HG03457 (cell line): ENCODE results near the gene STIL.

Experiments
- ATAC-seq: cut with Tn5 transposase; IDR thresholded peaks from one replicate; pipeline ENCODE4 v1.9.1; 2021; ENCODE audit warnings: moderate number of reproducible peaks; ENCODE audit not compliant: unreplicated experiment

The STIL gene

DNA sequence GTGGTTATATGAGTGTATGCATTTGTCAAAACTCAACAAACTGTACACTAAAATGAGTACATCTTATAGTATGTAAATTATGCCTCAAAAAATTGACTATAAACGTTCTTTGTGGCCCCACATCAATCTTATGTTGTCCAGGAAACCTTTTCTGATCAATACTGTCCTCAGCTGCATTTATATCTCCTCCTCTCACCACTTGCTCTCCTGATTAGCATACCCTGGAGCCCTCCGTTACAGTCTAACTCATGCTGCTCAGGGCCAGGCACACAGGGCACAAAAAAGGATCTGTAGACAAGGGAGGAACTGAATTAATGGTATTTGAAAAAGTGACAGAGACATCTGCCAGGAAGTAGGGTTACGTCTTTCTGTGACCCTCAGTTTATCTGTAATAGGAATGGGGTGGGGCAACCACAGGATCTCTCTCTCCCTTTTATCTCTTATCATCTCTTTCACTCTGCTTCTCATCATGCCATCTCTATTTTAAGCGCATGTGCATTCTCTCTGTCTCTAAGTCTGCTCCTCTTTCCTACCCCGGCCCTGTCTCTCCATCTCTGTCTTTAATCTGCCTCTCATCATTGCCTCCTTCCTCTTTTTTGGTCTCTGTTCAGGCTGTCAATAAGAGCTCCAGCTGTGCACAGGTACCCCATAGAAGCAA lies 74.9 kb downstream of the STIL start:
- ATAC-seq = no peak

DNA sequence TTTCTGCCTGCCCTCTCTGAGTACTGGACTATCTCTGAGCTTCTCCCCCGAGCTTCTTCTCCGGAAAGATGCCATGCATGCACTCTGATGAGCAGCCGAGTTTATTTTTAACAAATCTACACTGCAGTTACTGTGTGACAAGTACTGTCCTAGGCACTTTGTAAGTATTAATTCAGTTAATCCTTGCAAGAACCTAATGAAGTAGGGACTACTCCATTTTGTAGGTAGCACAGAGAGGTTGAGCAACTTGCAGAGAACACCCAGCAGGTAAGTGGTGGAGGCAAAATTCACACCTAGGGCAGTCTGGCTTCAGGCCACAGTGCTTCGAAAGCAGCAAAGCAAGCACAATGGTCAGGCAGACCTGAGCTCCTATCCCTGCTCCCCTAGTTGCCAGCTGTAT lies 78.1 kb downstream of the STIL start:
- no peak for ATAC-seq

- no peak for ATAC-seq
These were observed 78.7 kb downstream of the STIL start for GRCh38 chr1:47235241-47235681.

DNA sequence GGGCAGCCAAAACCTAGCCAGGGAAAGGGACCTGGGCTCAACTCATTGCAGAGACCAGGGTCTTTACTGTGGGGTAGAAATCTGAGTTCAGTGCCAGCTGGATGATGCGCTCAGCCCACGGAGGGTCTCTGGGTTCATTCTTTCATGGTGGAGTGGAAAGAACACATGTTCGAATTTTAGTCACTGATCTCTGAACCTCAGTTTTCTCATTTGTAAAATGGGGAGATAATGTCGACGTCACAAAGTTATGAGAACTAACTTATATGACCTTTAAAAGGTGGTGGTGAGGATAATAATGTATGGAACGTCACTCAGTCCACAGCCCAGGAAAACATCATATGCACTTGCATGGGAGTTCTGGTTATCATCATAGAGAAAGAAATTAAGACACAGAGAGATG lies 80.8 kb downstream of the STIL start:
- ATAC-seq = no peak

DNA sequence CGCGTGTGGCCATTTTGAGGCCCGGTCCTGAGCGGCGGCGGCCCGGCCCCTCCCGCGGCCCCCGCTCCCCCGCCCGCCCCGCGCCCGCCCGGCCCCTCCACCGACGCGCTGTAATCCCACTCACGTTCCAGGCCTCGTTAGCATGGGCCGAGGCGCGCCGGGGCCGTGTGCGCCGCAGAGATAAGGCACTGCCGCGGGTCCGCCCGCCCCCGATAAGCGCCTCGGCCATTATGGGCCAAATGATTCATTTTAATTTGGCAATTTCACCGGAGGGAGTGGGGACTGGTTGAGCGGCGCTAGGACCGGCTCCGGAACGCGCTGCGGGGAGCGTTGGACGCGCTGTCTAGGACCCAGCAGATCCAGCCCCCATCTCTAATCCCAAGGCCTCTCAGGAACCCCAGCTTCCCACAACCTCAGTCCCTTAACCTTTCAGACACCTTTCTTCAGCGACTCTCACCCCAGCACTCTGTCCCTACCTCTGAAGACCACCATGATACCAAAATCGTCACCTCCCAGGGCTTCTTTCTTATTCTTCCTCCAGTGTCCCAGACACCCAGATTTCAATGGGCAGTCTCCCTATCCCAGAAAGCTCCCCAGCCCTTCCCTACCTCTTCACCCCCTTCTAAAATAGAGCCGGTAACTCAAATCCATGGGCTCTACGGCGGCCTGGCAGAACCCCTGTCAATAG lies 81.6 kb downstream of the STIL start, which contains the start of gene TAL1:
TSS of gene TAL1 (minus strand) at position 39 of the 688 bp plus-strand sequence. CDS start 6,337 bp downstream, outside the sequence.
- no peak for ATAC-seq

DNA sequence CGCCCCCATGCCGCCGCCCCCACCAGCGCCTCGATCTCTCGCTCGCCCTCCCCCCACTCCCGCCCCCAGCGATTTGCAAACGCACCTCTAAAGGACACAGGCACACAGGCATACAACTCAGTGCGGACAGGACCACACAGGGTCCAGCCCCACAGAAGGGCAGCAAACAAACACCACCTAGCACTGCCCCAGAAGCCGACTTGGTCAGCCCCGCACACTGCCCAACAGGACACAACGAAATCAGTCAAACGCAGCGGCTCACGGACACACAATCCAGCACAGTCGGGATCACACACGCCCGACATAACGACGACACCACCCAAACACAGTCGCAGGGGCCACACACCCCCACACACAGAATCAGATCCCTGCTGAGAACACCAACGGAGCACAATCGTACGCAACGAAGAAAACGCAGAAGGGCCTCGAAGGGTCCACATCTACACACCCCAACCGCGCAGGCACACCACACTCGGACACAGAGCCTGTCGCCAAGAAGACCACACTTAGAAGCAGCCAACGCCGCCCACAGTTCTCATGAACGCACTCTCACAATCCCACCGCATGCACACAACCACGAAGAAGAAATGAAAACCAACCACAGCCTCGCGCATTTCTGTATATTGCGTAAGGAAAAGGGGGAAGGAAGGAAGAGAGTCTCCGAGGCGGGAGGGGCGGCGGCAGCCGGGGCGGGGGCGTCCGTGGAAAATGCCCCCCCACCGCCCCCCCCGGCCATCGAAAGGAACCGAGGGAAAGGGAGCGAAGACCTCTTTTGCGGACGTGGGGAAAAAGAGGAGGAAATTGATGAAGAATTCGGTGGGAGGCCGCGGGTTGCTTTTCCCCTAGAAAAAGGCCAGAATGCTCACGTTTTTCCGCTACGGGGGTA lies 82.4 kb downstream of the STIL start:
- ATAC-seq = no peak

DNA sequence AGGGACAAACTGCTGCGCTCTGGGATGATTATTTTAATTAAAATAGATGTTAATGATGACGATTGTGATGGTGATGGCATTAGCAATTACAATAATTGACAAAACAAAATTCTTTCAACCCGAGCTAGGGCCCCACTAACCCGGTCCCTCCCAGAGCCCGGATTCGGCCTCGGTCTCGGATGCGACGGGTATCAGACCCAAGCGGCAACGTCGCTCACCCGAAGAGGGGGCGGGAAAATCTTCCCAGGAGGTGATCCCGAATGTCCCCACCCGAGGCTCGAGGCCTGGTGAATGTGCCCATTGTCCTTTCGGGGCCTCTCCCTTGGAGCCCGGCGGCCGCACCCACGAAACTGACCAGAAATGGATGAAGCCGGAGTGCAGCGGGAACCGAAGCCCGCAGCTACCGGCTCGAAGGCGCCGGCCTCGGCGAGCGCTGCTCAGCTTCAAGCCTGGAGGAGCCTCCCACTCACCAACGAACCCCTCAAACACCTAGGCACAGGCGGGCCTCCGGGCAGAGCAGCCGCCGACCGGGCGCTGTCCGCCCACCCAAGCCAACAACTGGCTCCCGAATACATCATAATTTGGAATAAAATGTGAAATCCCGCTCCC lies 83.2 kb downstream of the STIL start:
- no peak for ATAC-seq

DNA sequence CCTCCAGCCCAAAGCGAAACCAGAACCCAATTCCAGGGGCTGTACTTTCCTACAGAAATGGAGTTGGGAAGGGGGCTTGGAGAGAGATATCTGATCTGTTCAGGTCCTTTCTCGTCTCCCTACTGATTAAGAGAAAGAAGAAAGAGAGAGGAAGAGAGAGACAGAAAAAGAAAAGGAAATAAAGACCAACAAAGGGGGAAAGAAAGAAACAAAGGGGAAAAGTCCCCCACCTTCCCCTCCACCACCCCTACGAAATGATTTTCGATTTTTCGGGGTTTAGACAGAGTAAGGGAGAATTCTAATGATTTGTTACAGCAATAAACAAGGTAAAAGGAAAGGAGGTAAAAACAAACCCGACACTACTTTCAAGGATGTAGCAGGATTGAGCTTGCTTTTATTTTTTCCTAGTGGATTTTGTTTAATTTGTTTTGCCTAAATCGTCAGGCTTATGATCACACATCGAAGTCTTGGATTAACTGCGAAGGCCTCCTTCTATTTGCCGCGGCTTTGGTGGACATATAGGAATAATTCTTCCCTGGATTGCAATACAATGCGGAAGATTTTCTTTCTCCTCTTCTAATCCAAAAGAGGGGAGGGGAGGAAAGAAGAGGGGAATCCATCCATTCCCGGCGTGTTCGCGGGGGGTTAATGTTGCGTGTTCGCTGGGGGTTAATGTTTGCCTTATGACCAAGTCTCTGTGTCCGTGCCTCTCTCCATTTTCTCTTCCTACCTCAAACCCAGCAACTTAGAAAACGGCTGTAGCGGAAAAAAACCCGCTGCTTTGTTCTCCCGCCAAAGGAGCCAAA lies 83.9 kb downstream of the STIL start:
- ATAC-seq = no peak

DNA sequence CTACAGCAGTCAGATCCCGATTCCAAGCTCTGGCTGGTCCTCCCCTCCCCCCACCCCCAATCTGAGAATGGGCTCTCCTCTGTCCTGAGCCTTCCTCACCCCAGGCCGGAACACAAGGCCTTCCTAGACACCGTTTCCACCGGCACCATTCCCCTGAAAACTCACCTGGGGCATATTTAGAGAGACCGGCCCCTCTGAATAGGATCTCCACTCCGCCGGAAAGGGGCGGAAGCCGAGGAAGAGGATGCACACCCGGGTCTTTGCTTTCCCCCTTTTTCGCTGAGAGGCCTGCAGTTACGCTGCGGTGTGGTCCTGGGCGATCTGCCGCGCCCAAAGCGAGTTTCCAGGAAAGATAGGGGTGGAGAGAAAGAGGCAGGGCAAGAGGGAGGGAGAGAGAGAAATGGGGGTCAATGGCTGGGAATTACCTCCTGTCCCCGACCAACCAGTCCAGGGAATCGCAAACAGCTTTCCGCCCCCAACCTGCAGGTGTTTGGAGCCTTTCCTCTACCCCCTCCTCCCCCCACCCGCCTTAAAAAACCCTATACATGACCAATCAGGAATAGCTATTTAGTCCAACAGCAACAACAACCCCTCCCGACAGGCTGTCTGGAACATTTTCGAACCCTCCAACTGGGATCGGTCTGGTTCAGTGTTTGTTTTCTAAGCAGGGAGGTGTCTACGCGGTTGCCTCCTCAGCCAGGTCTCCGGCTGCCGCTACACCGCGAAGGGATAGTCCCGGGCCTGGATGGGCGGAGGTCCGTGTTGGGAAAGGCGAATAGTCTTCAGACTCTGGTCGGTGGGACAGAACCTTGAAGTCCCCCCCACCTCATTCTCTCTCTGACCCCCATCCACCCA lies 84.7 kb downstream of the STIL start:
- ATAC-seq = no peak

DNA sequence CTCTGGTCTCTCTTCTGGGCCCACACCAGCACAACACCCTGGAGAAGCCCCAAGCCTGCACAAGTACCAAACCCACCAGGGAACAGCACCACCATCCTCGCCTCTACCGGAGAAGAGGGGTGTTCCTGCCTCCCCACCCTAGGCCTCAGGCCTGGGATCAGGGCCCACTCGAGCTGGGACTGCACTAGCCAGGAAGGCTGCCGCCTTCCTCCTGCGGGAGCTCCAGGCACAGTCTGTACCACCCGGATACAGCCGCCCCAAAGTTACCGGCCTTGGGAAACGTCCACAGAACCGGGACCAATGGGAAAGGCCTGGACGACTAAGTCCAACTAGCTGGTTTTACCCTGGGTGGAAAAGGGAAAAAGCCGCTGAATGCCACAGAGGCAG lies 85.3 kb downstream of the STIL start:
- ATAC-seq = no peak

DNA sequence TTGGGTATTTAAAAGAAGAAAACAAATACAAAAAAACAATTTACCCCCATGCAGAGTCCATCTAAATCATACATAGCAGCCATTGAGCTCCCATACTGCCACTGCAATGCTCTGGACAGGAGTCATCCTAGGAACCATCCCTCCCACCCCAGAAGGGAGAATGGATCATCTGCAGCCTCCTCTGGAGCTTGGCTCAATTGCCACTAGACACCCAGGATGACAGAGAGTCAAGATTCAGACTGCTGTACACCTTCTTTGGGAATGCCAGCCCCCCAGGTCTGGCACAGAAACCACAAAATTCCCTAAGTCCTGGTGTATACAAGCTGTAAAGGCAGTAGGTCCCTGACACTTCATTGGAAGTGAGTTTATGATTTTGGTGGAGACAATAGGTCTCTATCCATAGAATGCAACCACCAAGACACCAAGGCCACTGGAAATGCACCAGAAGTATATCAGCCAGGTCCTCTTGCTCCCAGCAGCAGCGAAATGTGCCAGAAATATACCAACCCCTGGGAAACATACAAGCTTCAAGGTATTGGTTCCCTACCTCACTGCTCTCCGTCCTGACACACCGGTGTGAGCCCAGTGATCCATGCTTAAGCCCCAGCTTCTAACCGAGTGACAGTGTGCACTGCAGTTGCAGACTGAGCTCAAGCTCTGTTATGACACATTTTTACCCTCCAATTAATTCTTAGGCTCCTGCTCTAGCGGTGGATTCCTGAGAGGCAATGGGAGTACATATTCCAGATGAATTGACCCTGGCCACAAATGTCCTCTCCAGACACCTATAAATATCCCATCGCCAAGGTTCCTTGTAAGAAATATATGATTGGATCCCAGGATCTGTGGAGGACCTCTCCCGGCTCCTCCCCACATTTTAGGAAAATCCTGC lies 86.4 kb downstream of the STIL start:
- ATAC-seq = no peak

DNA sequence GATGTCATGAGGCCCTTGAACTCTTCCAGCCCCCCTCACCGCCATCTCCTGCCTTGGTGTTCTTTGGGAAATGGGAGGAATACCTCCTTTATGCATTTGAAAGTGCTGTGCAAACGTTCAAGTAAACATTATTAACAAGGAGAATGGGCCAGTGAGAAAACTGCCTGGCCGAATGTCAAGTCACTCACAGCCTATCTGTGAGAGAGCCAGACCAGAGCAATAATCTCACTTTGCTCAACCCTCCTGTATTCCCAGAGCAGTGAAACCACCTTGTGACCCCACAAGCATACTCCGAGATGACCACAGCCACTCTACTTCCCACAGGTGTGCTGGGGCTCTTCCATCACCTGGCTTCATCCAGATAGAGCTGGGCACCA lies 87.1 kb downstream of the STIL start:
- ATAC-seq = no peak

- no peak for ATAC-seq
These were observed 87.7 kb downstream of the STIL start for GRCh38 chr1:47226121-47226838.

DNA sequence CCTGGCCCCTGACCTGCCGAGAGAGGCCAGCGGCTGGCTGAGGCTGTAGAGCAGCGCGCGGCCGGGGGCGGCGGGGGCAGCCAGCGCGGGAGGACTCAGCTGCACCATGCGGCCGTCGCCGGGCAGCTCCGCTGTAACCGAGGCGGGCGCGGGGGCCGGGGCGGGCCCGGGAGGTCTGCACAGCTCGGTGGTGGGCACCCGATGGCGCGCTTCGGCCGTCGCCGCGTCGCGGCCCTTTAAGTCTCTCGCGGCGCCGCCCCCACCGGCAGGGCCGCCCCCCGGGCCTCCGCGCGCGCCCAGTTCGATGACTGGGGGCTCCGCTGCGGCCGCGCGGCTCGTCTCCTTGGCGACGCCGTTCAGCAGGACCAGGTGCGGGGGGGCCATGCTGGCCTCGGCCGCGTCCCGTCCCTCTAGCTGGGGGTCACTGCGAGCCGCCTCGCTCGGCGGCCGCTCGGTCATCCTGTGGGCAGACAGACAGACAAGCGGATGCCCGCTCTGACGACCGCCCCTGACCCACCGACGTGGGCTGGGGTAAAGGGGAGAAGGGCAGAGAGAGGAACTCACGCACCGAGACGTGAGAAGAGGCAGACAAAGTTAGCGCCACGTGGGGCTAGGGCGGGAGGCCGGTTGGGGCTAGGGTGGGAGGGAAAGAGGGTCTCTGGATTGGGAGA lies 88.4 kb downstream of the STIL start:
- no peak for ATAC-seq

GRCh38 chr1:47224676-47225399 lies 89.1 kb downstream of the STIL start:
- no peak for ATAC-seq

- no peak for ATAC-seq
These were observed 89.8 kb downstream of the STIL start for GRCh38 chr1:47223921-47224675.
